H1 (cell line): ENCODE data around the gene ANKLE1. TPM values are rescaled to one million over a fixed set of nuclear protein-coding genes. Genes with fewer than 3 reads are reported as not detected.

Source experiments
- EZH2 ChIP-seq: fragments of 200-600 bp; sonication (generic); IDR thresholded peaks from 2 replicates; pipeline ENCODE4 v1.7.1; 2012; ENCODE audit warnings: low read depth, mild to moderate bottlenecking, moderate library complexity, low read length, inconsistent platforms; ENCODE audit not compliant: severe bottlenecking
- PHF8 ChIP-seq: fragments of 200-600 bp; sonication (generic); conservative IDR thresholded peaks from 2 replicates; pipeline ENCODE4 v1.7.1; 2012; ENCODE audit warnings: low read depth, mild to moderate bottlenecking, inconsistent platforms, low read length, moderate library complexity
- RAD21 ChIP-seq, 2 experiments: IDR thresholded peaks in 1 of 2; conservative IDR thresholded peaks in 1 of 2; 2 replicates each; pipeline ENCODE4 v1.6.1; 2011; ENCODE audit warnings: low read depth in 2 of 2, low read length in 2 of 2, improper control_type of control experiment in 1 of 2, inconsistent platforms in 1 of 2, mild to moderate bottlenecking in 1 of 2, moderate library complexity in 1 of 2
- SAP30 ChIP-seq: fragments of 300-600 bp; sonication (generic); IDR thresholded peaks from 2 replicates; pipeline ENCODE4 v1.7.1; 2012; ENCODE audit warnings: low read length, moderate library complexity, mild to moderate bottlenecking, inconsistent platforms; ENCODE audit not compliant: insufficient read depth, insufficient replicate concordance
- SP2 ChIP-seq: IDR thresholded peaks from 2 replicates; pipeline ENCODE4 v1.6.1; 2012; ENCODE audit warnings: mild to moderate bottlenecking, low read length, inconsistent platforms
- SP4 ChIP-seq: IDR thresholded peaks from 2 replicates; pipeline ENCODE4 v1.6.1; 2012; ENCODE audit warnings: low read length, inconsistent platforms
- TAF1 ChIP-seq: IDR thresholded peaks from 2 replicates; pipeline ENCODE4 v1.6.1; 2011; ENCODE audit warnings: mild to moderate bottlenecking, low read depth, low read length
- TAF7 ChIP-seq: optimal IDR thresholded peaks from 2 replicates; pipeline ENCODE3; 2011; ENCODE audit warnings: low read depth, mild to moderate bottlenecking, inconsistent platforms, low read length, moderate library complexity, borderline replicate concordance
- polyA plus RNA-seq, 7 experiments: library from polyadenylated mRNA; depleted of rRNA in 3 of 7; stranded (reverse) in 5 of 7; unstranded in 2 of 7; fragments of >200 nt in 5 of 7; fragments of 200-250 nt in 2 of 7; gene quantifications; 1 replicate in 5 of 7; 2 replicates in 1 of 7; 4 replicates in 1 of 7; pipeline versions ENCODE4 v1.2.1 to v1.2.3, GENCODE V29; 2011 to 2013; ENCODE audit warnings: missing spikeins in 2 of 7, mixed read lengths in 2 of 7
- total RNA-seq: library from RNA; stranded (reverse); fragmentation: NEBNext Ultra II Directional; extraction: Animal tissue kit (Norgen Biotek cat#: 25700); gene quantifications from 2 replicates; pipeline ENCODE4 v1.2.1, GENCODE V29; 2021

ANKLE1 gene
- total and polyA plus RNA-seq, 2 of the 8 experiments (the other 6 are each of a cell fraction or from before 2014, with no cell fraction given) = 6.1 to 9.6 TPM

- TF ChIP-seq TAF7 = no peak
- no peak for TF ChIP-seq SP2
- TF ChIP-seq TAF1 = 0 out of 2 replicates have a peak, but pooled peaks have one; percentile 28
- no peak for TF ChIP-seq SP4
- TF ChIP-seq PHF8 = no peak; the same call in 1 of the 2 replicates
- TF ChIP-seq RAD21 (IDR thresholded peaks at IDR 0.05 in 1 of 2, conservative IDR thresholded peaks at IDR 0.05 in 1 of 2; ENCODE audit: low read depth in 2 of 2, low read length in 2 of 2) = no peak
- peak; percentile 88 for TF ChIP-seq SAP30
- no peak for TF ChIP-seq EZH2
These were observed 46.8 kb upstream of the ANKLE1 start (continued) for GRCh38 chr19:17234911-17235299.
